GM19023 (cell line): Measurements from ENCODE around the gene FHOD1.

Experiments
- ATAC-seq: cut with Tn5 transposase; IDR thresholded peaks from one replicate; pipeline ENCODE4 v1.9.1; 2021; ENCODE audit warnings: mild to moderate bottlenecking, moderate library complexity; ENCODE audit not compliant: unreplicated experiment

The FHOD1 gene

GRCh38 chr16:67179421-67180080, 67.7 kb downstream of the FHOD1 start:
- ATAC-seq: no peak
